ENCODE measurements around the gene EMP2. TPM values are rescaled to one million over a fixed set of nuclear protein-coding genes. Genes with fewer than 3 reads are reported as not detected.

Gene EMP2
- polyA plus RNA-seq, 1 donor from 2014 or later: 0.14 TPM

DNA sequence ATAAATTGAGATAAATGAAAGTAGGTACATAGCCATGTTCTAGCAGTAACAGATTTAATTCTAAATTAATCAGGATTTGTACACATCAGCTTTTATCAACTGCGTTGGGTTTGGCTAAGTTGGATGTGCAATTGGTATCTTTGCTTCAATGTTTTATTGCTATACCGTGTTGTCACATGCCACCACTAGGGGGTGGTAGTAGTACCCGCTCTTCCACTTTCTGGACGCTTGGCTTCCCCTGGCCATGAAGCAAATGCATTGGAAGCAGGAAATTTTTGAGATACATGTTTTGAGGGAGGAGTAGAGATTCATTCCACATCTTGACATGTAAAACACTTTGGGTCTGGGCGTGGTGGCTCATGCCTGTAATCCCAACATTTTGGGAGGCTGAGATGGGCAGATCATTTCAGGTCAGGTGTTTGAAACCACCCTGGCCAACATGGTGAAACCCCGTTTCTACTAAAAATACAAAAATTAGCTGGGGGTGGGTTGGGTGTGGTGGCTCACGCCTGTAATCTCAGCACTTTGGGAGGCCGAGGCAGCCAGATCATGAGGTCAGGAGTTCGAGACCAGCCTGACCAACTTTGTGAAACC lies 58.6 kb downstream of the EMP2 start:
- no peaks in the 10 kb centered on the region for H3K9me2 ChIP-seq (ENCODE audit: insufficient read depth, low read length)
- H3K9me3 ChIP-seq (ENCODE audit: low read length): no peaks in the 10 kb centered on the region
- H3K27ac ChIP-seq (ENCODE audit: low read length): no peak overlapping the region
- H3K9ac ChIP-seq (ENCODE audit: low read length): no peak overlapping the region
- TF ChIP-seq POLR2AphosphoS5 (IDR thresholded peaks at IDR 0.05) (no peak), EZH2 (IDR thresholded peaks at IDR 0.05; ENCODE audit: borderline replicate concordance, insufficient read depth, low read length, poor library complexity, severe bottlenecking) (no peak), SMC3 (conservative IDR thresholded peaks at IDR 0.05; ENCODE audit: poor library complexity) (peak; percentile 43)
- TF ChIP-seq, protein P1, sequence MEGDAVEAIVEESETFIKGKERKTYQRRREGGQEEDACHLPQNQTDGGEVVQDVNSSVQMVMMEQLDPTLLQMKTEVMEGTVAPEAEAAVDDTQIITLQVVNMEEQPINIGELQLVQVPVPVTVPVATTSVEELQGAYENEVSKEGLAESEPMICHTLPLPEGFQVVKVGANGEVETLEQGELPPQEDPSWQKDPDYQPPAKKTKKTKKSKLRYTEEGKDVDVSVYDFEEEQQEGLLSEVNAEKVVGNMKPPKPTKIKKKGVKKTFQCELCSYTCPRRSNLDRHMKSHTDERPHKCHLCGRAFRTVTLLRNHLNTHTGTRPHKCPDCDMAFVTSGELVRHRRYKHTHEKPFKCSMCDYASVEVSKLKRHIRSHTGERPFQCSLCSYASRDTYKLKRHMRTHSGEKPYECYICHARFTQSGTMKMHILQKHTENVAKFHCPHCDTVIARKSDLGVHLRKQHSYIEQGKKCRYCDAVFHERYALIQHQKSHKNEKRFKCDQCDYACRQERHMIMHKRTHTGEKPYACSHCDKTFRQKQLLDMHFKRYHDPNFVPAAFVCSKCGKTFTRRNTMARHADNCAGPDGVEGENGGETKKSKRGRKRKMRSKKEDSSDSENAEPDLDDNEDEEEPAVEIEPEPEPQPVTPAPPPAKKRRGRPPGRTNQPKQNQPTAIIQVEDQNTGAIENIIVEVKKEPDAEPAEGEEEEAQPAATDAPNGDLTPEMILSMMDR (IDR thresholded peaks at IDR 0.05; ENCODE audit: poor library complexity, severe bottlenecking): peak; percentile 54
- H3K4me3 ChIP-seq (ENCODE audit: low read length): no peak overlapping the region
- H3K79me2 ChIP-seq (replicated peaks; ENCODE audit: insufficient read depth, low read length): no peaks in the 10 kb centered on the region
- no peak overlapping the region for H3K4me2 ChIP-seq (ENCODE audit: low read length)
- H3F3A ChIP-seq (ENCODE audit: insufficient read depth, low read length, poor library complexity, severe bottlenecking): no peaks in the 10 kb centered on the region
- H3K27me3 ChIP-seq (ENCODE audit: insufficient read depth, low read depth, low read length): no peaks in the 10 kb centered on the region
- no peaks in the 10 kb centered on the region for H3K36me3 ChIP-seq (ENCODE audit: insufficient read depth, low read length)
- H4K20me1 ChIP-seq (ENCODE audit: insufficient read depth): no peaks in the 10 kb centered on the region
- H2AFZ ChIP-seq (ENCODE audit: low read depth, low read length): no peak overlapping the region

DNA sequence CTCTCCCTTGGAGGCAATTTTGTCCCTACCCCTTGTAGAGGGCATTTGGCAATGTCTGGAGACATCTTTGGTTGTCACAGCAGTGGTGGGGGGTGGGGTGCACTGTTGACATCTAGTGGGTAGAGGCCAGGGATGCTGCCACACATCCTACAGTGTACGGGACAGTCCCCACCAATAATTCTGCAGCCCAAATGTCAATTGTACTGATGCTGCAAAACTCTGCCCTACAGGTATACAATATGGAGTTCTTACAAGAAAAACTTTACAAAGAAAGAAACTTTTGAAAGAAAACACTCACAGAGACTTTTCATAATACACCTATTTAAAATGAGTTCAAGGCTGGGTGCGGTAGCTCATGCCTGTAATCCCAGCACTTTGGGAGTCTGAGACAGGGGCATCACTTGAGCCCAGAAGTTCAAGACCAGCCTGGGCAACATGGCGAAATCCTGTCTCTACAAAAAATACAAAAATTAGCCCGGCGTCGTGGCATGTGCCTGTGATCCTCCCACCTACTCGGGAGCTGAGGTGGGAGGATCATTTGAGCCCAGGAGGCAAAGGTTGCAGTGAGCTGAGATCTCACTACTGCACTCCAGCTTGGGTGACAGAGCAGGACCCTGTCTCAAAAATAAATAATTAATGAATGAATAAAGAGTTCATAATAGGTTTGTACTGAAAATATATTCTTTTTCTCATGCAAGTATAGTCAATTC lies 59.4 kb downstream of the EMP2 start:
- Histone ChIP-seq H2AFZ (ENCODE audit: low read depth, low read length) (no peak overlapping the region), H3K9ac (ENCODE audit: low read length) (no peak overlapping the region), H3K27me3 (ENCODE audit: insufficient read depth, low read depth, low read length) (no peaks in the 10 kb centered on the region), H3K27ac (ENCODE audit: low read length) (no peak overlapping the region), H3K4me3 (ENCODE audit: low read length) (no peak overlapping the region), H3K9me2 (ENCODE audit: insufficient read depth, low read length) (no peaks in the 10 kb centered on the region), H4K20me1 (ENCODE audit: insufficient read depth) (no peaks in the 10 kb centered on the region), H3F3A (ENCODE audit: insufficient read depth, low read length, poor library complexity, severe bottlenecking) (no peaks in the 10 kb centered on the region), H3K9me3 (ENCODE audit: low read length) (no peaks in the 10 kb centered on the region), H3K36me3 (ENCODE audit: insufficient read depth, low read length) (no peaks in the 10 kb centered on the region), H3K79me2 (replicated peaks; ENCODE audit: insufficient read depth, low read length) (no peaks in the 10 kb centered on the region), H3K4me2 (ENCODE audit: low read length) (no peak overlapping the region)
- TF ChIP-seq RAD21 (conservative IDR thresholded peaks at IDR 0.05) (no peak), TAF1 (IDR thresholded peaks at IDR 0.05; ENCODE audit: low read depth) (no peak), POLR2AphosphoS5 (IDR thresholded peaks at IDR 0.05) (no peak), SMC3 (conservative IDR thresholded peaks at IDR 0.05; ENCODE audit: poor library complexity) (no peak), MXI1 (conservative IDR thresholded peaks at IDR 0.05; ENCODE audit: poor library complexity, severe bottlenecking) (no peak), EZH2 (IDR thresholded peaks at IDR 0.05; ENCODE audit: borderline replicate concordance, insufficient read depth, low read length, poor library complexity, severe bottlenecking) (no peak), EP300 (conservative IDR thresholded peaks at IDR 0.05; ENCODE audit: poor library complexity, severe bottlenecking) (no peak)
- TF ChIP-seq, protein P2, sequence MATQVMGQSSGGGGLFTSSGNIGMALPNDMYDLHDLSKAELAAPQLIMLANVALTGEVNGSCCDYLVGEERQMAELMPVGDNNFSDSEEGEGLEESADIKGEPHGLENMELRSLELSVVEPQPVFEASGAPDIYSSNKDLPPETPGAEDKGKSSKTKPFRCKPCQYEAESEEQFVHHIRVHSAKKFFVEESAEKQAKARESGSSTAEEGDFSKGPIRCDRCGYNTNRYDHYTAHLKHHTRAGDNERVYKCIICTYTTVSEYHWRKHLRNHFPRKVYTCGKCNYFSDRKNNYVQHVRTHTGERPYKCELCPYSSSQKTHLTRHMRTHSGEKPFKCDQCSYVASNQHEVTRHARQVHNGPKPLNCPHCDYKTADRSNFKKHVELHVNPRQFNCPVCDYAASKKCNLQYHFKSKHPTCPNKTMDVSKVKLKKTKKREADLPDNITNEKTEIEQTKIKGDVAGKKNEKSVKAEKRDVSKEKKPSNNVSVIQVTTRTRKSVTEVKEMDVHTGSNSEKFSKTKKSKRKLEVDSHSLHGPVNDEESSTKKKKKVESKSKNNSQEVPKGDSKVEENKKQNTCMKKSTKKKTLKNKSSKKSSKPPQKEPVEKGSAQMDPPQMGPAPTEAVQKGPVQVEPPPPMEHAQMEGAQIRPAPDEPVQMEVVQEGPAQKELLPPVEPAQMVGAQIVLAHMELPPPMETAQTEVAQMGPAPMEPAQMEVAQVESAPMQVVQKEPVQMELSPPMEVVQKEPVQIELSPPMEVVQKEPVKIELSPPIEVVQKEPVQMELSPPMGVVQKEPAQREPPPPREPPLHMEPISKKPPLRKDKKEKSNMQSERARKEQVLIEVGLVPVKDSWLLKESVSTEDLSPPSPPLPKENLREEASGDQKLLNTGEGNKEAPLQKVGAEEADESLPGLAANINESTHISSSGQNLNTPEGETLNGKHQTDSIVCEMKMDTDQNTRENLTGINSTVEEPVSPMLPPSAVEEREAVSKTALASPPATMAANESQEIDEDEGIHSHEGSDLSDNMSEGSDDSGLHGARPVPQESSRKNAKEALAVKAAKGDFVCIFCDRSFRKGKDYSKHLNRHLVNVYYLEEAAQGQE (IDR thresholded peaks at IDR 0.05; ENCODE audit: borderline replicate concordance): no peak
- TF ChIP-seq, protein P1 (IDR thresholded peaks at IDR 0.05; ENCODE audit: poor library complexity, severe bottlenecking): no peak

Measured in neural cell (in vitro differentiated cells).